ENCODE data around the gene MYO6. TPM values are rescaled to one million over a fixed set of nuclear protein-coding genes. Genes with fewer than 3 reads are reported as not detected.
"Not testable (repeated sequence)": the region's sequence is repeated elsewhere in the genome, so short reads cannot be mapped to it uniquely, and the experiment has no call there.

The MYO6 gene
- total RNA-seq = 1 to 10 TPM; 2.4 to 3.7 (median 3.2) TPM
- 1 to 10 TPM in 2 of 3 donors, under 1 TPM in 1; 0.93 to 2.2 (median 1.3) TPM for polyA plus RNA-seq
- long read RNA-seq, donor 1, partial matches to known transcripts = 6 of 7 reads
- long read RNA-seq, donor 1, other reads (novel, unspliced or antisense) = 1 of 7 reads
- long read RNA-seq, donor 2, partial matches to known transcripts = 6 of 9 reads
- long read RNA-seq, donor 2, other reads (novel, unspliced or antisense) = 3 of 9 reads

- Histone ChIP-seq H3K4me1 (no peaks in the 10 kb centered on the region), H3K9me3 (no peaks in the 10 kb centered on the region), H3K27ac (peak within 1 kb of the TSS; percentile 77), H3K36me3 (ENCODE audit: insufficient read depth in 1 of 2, low read depth in 1 of 2) (no peaks in the 10 kb centered on the region), H3K27me3 (ENCODE audit: insufficient read depth in 3 of 3, low read length in 2 of 3) (no peaks in the 10 kb centered on the region), H3K4me3 (peak within 1 kb of the TSS; percentile 96)
- DNase-seq (peak; percentile 77 to 86), ATAC-seq (peak; percentile 90 to 97 (median 96))
- no peak for TF ChIP-seq CTCF (IDR thresholded peaks at IDR 0.05)
- WGBS, 3 donors = 0% methylated on average over 62 to 97 of the region's 97 CpGs
- intact Hi-C loops (cut with DNase I) = no loop called here
These were observed at the start of gene MYO6 for GRCh38 chr6:75748743-75749538. Gene MYO6, plus strand, starts transcription at chr6:75749239. Its CDS starts 68,309 bp downstream, at chr6:75817548.

- ATAC-seq; H3K9me3 ChIP-seq; intact Hi-C loops (cut with DNase I); H3K27me3 ChIP-seq (ENCODE audit: insufficient read depth in 3 of 3, low read length in 2 of 3); DNase-seq; H3K27ac ChIP-seq; H3K4me3 ChIP-seq; H3K4me1 ChIP-seq: not testable (repeated sequence)
- WGBS, 3 donors = 95 to 98% (median 96%) methylated on average over 4 of the region's 4 CpGs
- H3K36me3 ChIP-seq (ENCODE audit: insufficient read depth in 1 of 2, low read depth in 1 of 2) = peaks cover 5 to 92% of the 10 kb centered on the region in 2 donors
These were observed 40.7 kb upstream of the MYO6 start for GRCh38 chr6:75708334-75708733.

- WGBS, 3 donors = 74 to 83% (median 77%) methylated on average over 2 of the region's 2 CpGs
- Histone ChIP-seq H3K9me3 (no peaks in the 10 kb centered on the region), H3K27me3 (ENCODE audit: insufficient read depth in 3 of 3, low read length in 2 of 3) (no peaks in the 10 kb centered on the region), H3K4me3 (no peak overlapping the region), H3K4me1 (no peaks in the 10 kb centered on the region), H3K36me3 (ENCODE audit: insufficient read depth in 1 of 2, low read depth in 1 of 2) (peaks cover 5 to 96% of the 10 kb centered on the region in 2 donors), H3K27ac (no peak overlapping the region)
- intact Hi-C loops (cut with DNase I) = no loop called here
- ATAC-seq (no peak), DNase-seq (no peak)
- TF ChIP-seq CTCF (IDR thresholded peaks at IDR 0.05) = no peak
These were observed 37.9 kb upstream of the MYO6 start for GRCh38 chr6:75711173-75711572.

GRCh38 chr6:75719133-75719532, 29.9 kb upstream of the MYO6 start:
- no peak for ATAC-seq
- Histone ChIP-seq H3K4me1 (no peaks in the 10 kb centered on the region), H3K4me3 (no peak overlapping the region), H3K27me3 (ENCODE audit: insufficient read depth in 3 of 3, low read length in 2 of 3) (no peaks in the 10 kb centered on the region), H3K9me3 (no peaks in the 10 kb centered on the region), H3K27ac (no peak overlapping the region), H3K36me3 (ENCODE audit: insufficient read depth in 1 of 2, low read depth in 1 of 2) (peaks cover 0 to 37% of the 10 kb centered on the region in 2 donors)
- DNase-seq = no peak
- WGBS, 3 donors = 79 to 83% (median 83%) methylated on average over 3 of the region's 3 CpGs
- TF ChIP-seq CTCF (IDR thresholded peaks at IDR 0.05) = no peak
- intact Hi-C loops (cut with DNase I) = no loop called here

- no peaks in the 10 kb centered on the region for H3K9me3 ChIP-seq
- intact Hi-C loops (cut with DNase I) = no loop called here
- WGBS, 3 donors = 75 to 80% (median 79%) methylated on average over 2 of the region's 2 CpGs
- no peaks in the 10 kb centered on the region for H3K4me1 ChIP-seq
- H3K27ac ChIP-seq = no peak overlapping the region
- H3K27me3 ChIP-seq (ENCODE audit: insufficient read depth in 3 of 3, low read length in 2 of 3) = no peaks in the 10 kb centered on the region
- no peak for TF ChIP-seq CTCF (IDR thresholded peaks at IDR 0.05)
- H3K4me3 ChIP-seq = no peak overlapping the region
- ATAC-seq (no peak), DNase-seq (no peak)
- no peaks in the 10 kb centered on the region for H3K36me3 ChIP-seq (ENCODE audit: insufficient read depth in 1 of 2, low read depth in 1 of 2)
These were observed 25.7 kb upstream of the MYO6 start for GRCh38 chr6:75723382-75723781.
